Caki2 (cell line): ENCODE results near the gene NOS1AP. TPM values are rescaled to one million over a fixed set of nuclear protein-coding genes. Genes with fewer than 3 reads are reported as not detected.
A peak's percentile ranks its signal among the peaks of the same experiment; 100 is the strongest.

ENCODE experiments used
- DNase-seq: peaks from one replicate; pipeline ENCODE4 v3.0.0-alpha.2; 2015; ENCODE audit warnings: low read depth
- in situ Hi-C: cut with HindIII; loops from 2 replicates; pipeline ENCODE4 v1.10.0; 2016; ENCODE audit warnings: low sequenced_read_pairs, low pct_unique_long_range_greater_than_20kb, mixed read lengths
- total RNA-seq: library from RNA; depleted of rRNA; stranded (reverse); fragments of >200 nt; shearing (Covaris generic); gene quantifications from 2 replicates; pipeline ENCODE4 v1.2.3, GENCODE V29; 2014; ENCODE audit warnings: low replicate concordance

Gene NOS1AP
- total RNA-seq, 1 experiment from 2014 or later, result not detected

DNA sequence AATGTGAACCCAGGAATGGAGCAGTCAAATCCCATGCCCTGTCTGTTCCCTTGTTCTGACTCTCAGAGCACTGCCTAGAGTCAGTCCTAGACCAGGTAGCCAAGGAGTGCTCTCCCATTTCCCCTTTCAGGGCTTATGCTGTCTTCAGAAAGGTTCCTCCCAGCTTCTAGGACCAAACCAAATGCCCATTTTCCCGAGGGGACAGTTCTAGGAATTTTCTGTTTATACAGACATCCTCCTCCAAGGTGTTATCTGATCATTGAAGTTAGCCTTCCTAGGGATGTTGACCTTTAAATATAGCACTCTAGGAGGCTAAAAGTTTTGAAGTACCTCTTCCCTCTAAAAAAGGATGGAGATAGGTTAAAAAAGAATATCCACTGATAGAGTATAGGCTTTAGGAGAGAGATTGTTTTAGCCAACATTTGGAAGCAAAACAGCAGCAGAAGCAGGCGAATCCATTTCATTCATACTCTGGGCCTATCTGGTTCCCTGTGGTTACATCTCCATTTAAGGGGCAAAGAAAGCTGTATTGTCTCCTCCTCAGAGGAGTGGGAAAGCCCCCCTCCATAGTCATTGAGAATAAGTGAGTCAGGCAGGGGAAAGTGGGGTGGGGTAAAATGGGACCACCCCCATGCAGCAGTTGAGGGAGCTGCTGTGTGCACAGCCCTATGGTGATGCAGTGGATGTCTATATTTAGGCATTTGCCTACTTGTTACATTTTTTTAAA is 180.7 kb downstream of the NOS1AP start:
- in situ Hi-C loops, result no loop called here
- DNase-seq, result no peak

DNA sequence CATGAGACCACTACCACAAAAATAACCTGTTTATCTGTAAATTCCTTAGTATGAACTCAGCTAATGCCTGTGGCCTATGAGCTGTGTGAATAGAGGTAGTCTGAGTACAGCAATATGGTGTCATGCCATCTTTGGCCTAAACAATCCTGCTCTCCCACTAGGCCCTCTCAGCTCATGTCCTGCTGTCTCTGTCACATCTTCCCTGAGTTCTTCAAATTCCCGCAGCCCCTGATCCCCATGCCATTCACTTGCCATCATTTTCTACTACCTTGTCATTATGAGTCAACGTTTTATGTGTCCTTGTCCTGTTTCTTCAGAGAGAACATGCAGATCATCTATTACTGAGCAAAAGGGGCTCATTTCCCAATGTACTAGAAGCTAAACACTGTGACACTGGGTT is 181.6 kb downstream of the NOS1AP start:
- no peak for DNase-seq
- in situ Hi-C loops, result no loop called here

DNA sequence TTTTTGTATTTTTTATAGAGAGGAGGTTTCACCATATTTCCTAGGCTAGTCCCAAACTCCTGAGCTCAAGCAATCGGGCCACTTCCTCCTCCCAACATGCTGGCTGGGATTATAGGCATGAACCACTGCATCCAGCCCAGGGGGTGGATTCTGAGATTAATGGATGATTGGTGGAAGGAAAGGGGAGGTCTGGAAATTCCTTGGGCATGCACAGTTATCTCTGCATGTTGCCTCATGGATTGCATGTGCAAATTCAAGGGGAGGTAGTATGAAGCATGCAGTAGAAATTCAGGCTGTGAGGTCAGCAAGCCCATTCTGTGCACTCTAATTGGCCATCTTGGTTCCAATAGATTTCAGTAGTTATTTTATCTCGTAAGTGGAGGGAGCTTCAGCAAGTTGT is 182.7 kb downstream of the NOS1AP start:
- DNase-seq, result no peak

GRCh38 chr1:162253790-162254189 is 184.3 kb downstream of the NOS1AP start:
- DNase-seq, result no peak
- in situ Hi-C loops, result no loop called here

More for the DNA sequence above, 182.7 kb downstream of the NOS1AP start:
- in situ Hi-C loops, result no loop called here

- in situ Hi-C loops, result no loop called here
- no peak for DNase-seq
Observed at GRCh38 chr1:162256287-162256686, 186.8 kb downstream of the NOS1AP start.

GRCh38 chr1:162258394-162258793 is 188.9 kb downstream of the NOS1AP start:
- no peak for DNase-seq
- in situ Hi-C loops, result no loop called here

DNA sequence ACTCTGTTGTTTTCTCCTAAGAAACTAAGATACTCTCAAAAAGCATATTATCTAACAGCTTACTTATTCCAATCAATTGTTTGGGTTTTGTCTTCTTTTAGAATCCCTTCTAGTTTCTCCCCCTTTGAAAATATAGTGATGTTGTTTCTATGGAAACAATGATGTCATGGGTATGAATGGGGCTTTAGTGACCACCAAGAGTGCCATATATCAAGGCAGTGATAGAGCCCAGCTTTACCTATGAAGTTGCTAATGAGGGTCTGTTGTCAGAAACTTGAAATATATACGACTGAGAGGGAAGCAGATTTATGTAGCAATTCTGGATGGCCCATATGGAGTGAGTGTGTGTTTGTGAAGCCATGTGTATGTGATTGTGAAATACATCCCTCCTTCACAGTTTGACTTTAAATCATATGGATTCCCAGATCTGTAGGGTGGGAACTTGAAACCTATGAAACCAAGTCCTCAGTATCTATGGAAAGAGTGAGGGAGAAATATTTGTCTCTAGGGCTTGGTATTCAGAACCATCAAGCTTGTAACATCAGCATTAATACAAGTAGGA is 190.5 kb downstream of the NOS1AP start:
- in situ Hi-C loops, result no loop called here
- no peak for DNase-seq

GRCh38 chr1:162264108-162264507 is 194.6 kb downstream of the NOS1AP start:
- in situ Hi-C loops, result no loop called here
- no peak for DNase-seq

DNA sequence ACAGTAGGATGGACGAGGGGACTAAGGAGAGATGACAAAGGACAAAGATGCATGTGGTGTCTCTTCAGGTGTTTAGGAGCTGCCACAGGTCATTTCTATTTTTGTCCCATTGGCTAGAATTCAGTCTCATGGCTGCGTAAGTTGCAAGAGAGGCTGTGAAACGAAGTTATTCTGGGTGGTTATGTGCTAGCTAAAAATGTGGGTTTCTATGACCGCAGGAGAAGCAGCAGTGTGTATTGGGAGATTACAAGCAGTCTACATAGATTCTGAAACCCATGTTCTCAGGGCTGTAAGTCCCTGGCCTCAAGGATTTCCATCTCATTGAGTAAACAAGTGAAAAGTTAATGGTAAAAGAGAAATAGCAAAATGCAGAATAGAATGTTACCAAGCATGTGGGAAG is 196.5 kb downstream of the NOS1AP start:
- in situ Hi-C loops, result no loop called here
- DNase-seq, result no peak

- DNase-seq, result no peak
- in situ Hi-C loops, result no loop called here
Observed at GRCh38 chr1:162270016-162270770, 200.7 kb downstream of the NOS1AP start.

GRCh38 chr1:162271972-162272371 is 202.5 kb downstream of the NOS1AP start:
- in situ Hi-C loops, result no loop called here
- no peak for DNase-seq

DNA sequence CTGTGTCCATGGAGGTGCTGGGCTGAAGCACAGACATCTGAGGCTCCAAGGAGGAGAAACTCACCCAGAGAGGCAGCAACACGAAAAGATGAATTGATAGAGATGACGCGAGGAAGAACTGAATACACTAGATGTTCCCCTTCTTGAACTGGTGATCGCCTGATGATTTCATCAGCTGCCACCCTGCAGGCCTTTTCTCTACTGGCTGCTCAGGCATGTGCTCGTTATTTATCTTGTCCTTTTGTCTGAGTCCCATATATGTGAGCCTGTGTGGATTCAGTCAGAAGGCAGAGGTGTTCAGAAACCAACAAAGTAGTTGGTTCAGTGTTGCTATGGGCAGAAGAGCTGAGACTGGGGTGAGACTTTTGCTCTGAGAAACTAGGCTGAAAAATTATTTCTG is 202.9 kb downstream of the NOS1AP start:
- no peak for DNase-seq
- in situ Hi-C loops, result no loop called here

DNA sequence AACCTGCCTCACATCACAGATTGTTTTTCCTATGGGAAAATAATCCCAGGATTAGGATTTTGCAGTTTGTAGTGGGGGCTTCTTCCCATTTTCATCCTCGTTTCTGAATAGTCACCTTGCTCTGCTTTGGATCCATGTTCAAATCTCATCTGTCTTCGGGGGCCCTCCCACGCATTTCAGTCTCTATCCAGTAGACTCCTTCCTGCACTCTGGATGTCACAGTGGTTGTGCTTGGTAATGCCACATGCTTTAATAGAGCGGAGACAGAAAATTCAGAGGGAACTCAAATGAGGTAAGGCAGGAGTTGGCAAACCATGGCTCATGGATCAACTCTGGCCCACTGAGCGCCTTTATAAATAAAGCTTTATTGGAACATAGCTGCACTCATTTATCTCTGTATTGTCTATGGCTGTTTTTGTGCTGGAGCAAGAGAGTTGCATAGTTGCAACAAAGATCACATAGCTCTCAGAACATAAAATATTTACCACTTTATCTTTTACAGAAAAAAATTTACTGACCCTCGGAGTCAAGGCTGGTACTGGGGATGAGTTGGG is 206.2 kb downstream of the NOS1AP start:
- in situ Hi-C loops, result no loop called here

GRCh38 chr1:162276493-162276892 is 207.0 kb downstream of the NOS1AP start:
- DNase-seq, result peak; percentile 2
- in situ Hi-C loops, result no loop called here

More for the DNA sequence above, 206.2 kb downstream of the NOS1AP start:
- DNase-seq, result no peak

DNA sequence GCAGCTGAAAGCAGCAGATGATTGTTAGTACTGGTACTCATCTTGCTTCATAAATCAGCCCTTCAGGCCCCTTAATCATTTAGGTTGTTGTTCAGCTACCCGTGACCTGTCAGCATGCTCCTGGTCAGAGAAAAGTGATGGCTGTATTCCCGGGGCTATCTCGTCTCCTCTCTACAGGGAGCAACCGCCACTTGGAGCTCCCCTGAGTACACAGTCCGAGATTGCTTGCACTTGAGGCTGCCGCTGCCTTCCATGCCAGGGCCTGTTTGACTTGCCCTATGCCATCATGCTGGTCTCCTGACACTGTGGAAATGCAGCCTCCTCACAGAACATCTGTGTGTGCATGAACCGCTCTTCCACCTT is 209.6 kb downstream of the NOS1AP start:
- in situ Hi-C loops, result no loop called here
- DNase-seq, result no peak

- DNase-seq, result no peak
- in situ Hi-C loops, result no loop called here
Observed at GRCh38 chr1:162281426-162281825, 211.9 kb downstream of the NOS1AP start.

GRCh38 chr1:162283657-162284056 is 214.2 kb downstream of the NOS1AP start:
- in situ Hi-C loops, result no loop called here
- DNase-seq, result no peak

GRCh38 chr1:162284206-162284955 is 214.9 kb downstream of the NOS1AP start:
- in situ Hi-C loops, result no loop called here
- no peak for DNase-seq

DNA sequence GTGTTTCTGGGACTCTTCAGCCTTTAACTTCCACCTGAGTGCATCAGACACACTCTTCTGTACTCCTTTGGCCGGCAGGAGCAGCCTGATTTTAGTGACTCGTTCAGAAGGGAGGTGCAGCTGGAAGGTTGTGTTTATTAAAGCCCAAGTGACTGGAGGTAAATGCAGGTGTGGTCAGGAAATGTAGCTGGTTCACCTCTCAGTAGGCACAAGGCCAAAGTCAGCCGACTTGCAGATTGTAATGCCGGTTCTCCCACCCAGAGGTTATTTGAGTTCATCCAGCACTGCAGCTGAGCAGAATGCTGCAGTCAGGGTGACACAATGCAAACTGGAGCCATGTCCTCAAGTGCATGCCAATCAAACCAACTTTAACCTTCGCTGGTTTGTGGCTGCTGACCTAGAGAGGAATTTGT is 215.7 kb downstream of the NOS1AP start:
- in situ Hi-C loops, result no loop called here
- DNase-seq, result peak; percentile 11
